Ramos (cell line): Measurements from ENCODE around the gene NUDCD2.
"Not testable (repeated sequence)": the region's sequence is repeated elsewhere in the genome, so short reads cannot be mapped to it uniquely, and the experiment has no call there.

Source experiments
- in situ Hi-C: fragments of 300-500 bp; cut with MboI; formaldehyde crosslinking; loops from one replicate; pipeline ENCODE4 v1.14.3; 2022; ENCODE audit warnings: low sequenced_read_pairs; ENCODE audit not compliant: unreplicated experiment

NUDCD2 gene

GRCh38 chr5:163434401-163434866 is 25.5 kb downstream of the NUDCD2 start:
- in situ Hi-C loops, result no loop called here

GRCh38 chr5:163433271-163433670 is 26.6 kb downstream of the NUDCD2 start:
- in situ Hi-C loops, result no loop called here

GRCh38 chr5:163432544-163432943 is 27.4 kb downstream of the NUDCD2 start:
- in situ Hi-C loops, result no loop called here

DNA sequence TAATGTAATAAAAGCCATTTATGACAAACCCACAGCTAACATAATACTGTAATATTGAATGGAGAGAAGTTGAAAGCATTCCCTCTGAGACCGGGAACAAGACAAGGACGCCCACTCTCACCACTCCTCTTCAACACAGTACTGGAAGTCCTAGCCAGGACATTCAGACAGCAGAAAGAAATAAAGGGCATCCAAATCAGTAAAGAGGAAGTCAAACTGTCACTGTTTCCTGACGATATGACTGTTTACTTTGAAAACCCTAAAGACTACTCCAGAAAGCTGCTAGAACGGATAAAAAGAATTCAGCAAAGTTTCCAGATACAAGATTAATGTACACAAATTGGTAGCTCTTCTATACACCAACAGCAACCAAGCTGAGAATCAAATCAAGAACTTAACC is 33.8 kb downstream of the NUDCD2 start:
- in situ Hi-C loops, result not testable (repeated sequence)

DNA sequence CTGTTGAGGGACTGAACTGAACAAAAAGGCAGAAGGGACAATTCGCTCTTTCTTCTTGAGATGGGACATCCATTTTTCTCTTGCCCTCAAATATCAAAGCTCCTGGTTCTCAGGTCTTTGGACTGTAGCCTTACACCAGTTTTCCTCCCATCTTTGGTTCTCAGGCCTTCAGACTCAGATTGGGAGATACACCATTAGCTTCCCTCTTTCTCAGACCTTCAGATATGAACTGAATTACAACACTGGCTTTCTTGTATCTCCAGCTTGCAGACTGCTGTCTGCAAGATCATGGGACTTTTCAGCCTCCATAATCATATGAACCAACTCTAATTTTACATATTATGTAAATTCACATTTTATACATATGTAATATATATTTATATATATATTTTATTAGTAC is 35.1 kb downstream of the NUDCD2 start:
- in situ Hi-C loops, result no loop called here

DNA sequence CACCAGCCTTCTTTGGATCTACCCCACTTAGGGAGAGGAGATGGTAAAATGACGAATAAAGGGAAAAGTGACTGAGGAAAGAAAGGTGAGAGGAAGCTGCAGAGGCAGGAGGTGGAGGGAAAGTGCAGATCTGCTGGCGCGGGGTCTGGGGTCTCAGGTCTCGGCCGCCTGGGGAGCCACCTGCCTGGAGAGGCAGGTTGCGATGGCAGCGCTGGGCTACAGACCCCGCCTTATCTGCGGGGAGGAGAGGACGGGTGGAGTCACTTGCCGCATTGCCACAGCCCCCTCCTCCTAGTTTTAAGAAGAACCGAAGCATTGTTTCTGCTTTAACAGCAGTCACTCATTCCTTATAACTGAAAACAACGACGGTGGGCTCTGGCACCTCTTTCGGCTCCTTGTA is 44.2 kb downstream of the NUDCD2 start:
- in situ Hi-C loops, result not testable (repeated sequence)

GRCh38 chr5:163410505-163410904 is 49.4 kb downstream of the NUDCD2 start:
- in situ Hi-C loops, result no loop called here

- in situ Hi-C loops, result no loop called here
Observed at GRCh38 chr5:163409384-163409783, 50.5 kb downstream of the NUDCD2 start.

- in situ Hi-C loops, result no loop called here
Observed at GRCh38 chr5:163408311-163408923, 51.5 kb downstream of the NUDCD2 start.

- in situ Hi-C loops, result no loop called here
Observed at GRCh38 chr5:163407034-163407655, 52.8 kb downstream of the NUDCD2 start.

- in situ Hi-C loops, result no loop called here
Observed at GRCh38 chr5:163404364-163405173, 55.3 kb downstream of the NUDCD2 start.

GRCh38 chr5:163402007-163402406 is 57.9 kb downstream of the NUDCD2 start:
- in situ Hi-C loops, result no loop called here

GRCh38 chr5:163401271-163401670 is 58.6 kb downstream of the NUDCD2 start:
- in situ Hi-C loops, result no loop called here

DNA sequence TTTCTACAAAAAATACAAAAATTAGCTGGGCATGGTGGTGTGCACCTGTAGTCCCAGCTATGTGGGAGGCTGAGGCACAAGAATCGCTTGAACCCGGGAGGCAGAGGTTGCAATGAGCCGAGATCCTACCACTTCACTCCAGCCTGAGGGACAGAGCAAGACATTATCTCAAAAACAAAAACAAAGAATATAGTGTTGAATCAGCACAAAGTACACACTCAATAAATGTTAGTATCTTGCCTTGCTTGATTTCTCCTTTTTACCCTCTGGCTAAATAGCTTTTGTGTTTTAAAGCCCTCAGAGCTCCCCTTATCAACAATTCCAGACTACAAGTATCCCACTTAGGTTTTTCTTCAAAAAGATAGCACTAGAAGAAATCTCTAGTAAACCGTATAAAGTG is 60.0 kb downstream of the NUDCD2 start:
- in situ Hi-C loops, result no loop called here

DNA sequence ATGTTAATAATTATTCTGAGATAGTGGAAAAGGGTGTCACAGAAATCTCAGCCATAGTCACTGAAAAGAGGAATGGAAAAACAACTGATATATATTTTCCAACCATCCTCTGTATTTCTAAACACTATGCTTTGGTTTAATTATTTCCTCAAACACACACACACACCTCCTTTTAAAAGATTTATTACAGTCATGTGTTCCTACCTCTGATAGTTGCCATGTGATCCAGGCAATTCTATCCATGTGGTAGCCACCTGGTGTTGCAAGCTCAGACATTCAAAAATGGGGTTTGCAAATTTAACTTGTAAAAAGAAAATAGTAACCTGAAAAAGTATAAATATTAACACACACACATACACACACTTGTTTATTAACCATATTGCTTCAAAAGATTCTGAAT is 62.5 kb downstream of the NUDCD2 start:
- in situ Hi-C loops, result no loop called here

GRCh38 chr5:163396818-163397340 is 63.0 kb downstream of the NUDCD2 start:
- in situ Hi-C loops, result not testable (repeated sequence)
